HEK293 (cell line): Measurements from ENCODE around the gene RPL15.
A peak's percentile ranks its signal among the peaks of the same experiment; 100 is the strongest.

ENCODE experiments used
- CTCF ChIA-PET: fragments of 350-600 bp; formaldehyde crosslinking; extraction: SDS; loops from one replicate; lab custom pipeline; 2021; ENCODE audit warnings: antibody characterized with exemption; lab: Yijun Ruan, JAX
- POLR2A ChIA-PET: fragments of 300-600 bp; formaldehyde crosslinking; extraction: SDS; loops from one replicate; lab custom pipeline; 2020; ENCODE audit warnings: antibody characterized with exemption, inconsistent platforms; lab: Yijun Ruan, JAX
- H3K27ac ChIP-seq: fragments of 200-500 bp; sonication (Bioruptor generic); 2 replicates; pipeline ENCODE4 v1.5.1; 2014; ENCODE audit warnings: low read depth, low read length, control low read depth, inconsistent platforms; ENCODE audit errors: extremely low read depth
- H3K36me3 ChIP-seq, 2 experiments: fragments of 200-500 bp in 1 of 2; sonication (Bioruptor generic) in 1 of 2; 1 replicate in 1 of 2; 2 replicates in 1 of 2; pipeline ENCODE4 v1.5.1; 2014 to 2017; ENCODE audit warnings: inconsistent platforms in 2 of 2, low read length in 2 of 2; ENCODE audit not compliant: control insufficient read depth in 2 of 2, insufficient read depth in 1 of 2
- H3K4me1 ChIP-seq: fragments of 200-500 bp; sonication (Bioruptor generic); 2 replicates; pipeline ENCODE4 v1.5.1; 2014; ENCODE audit warnings: mild to moderate bottlenecking, low read length, inconsistent platforms; ENCODE audit not compliant: control insufficient read depth, insufficient read depth
- H3K4me3 ChIP-seq: 2 replicates; pipeline ENCODE4 v1.5.1; 2011; ENCODE audit warnings: low read depth, mild to moderate bottlenecking, control low read depth, low read length, moderate library complexity
- H3K9me3 ChIP-seq: fragments of 200-500 bp; sonication (Bioruptor generic); 2 replicates; pipeline ENCODE4 v1.5.1; 2014; ENCODE audit warnings: low read depth, low read length, inconsistent platforms; ENCODE audit not compliant: control insufficient read depth, insufficient read depth
- ATF2 ChIP-seq: fragments of 450-650 bp; formaldehyde crosslinking; IDR thresholded peaks from 2 replicates; pipeline ENCODE4 v1.5.1; 2016; ENCODE audit warnings: missing biosample characterization, missing genetic modification characterization, low read depth
- GFI1B ChIP-seq: fragments of 450-650 bp; formaldehyde crosslinking; IDR thresholded peaks from 2 replicates; pipeline ENCODE4 v1.5.1; 2016; ENCODE audit warnings: missing biosample characterization, missing genetic modification characterization
- GLIS1 ChIP-seq: fragments of 450-650 bp; formaldehyde crosslinking; IDR thresholded peaks from 2 replicates; pipeline ENCODE4 v1.5.1; 2016; ENCODE audit warnings: missing biosample characterization, missing genetic modification characterization
- OSR2 ChIP-seq: fragments of 450-650 bp; formaldehyde crosslinking; IDR thresholded peaks from 2 replicates; pipeline ENCODE4 v1.5.1; 2016; ENCODE audit warnings: missing biosample characterization, missing genetic modification characterization
- PRDM1 ChIP-seq: fragments of 450-650 bp; formaldehyde crosslinking; IDR thresholded peaks from 2 replicates; pipeline ENCODE4; 2016; ENCODE audit warnings: missing biosample characterization, missing genetic modification characterization
- PRDM6 ChIP-seq: fragments of 450-650 bp; formaldehyde crosslinking; IDR thresholded peaks from 2 replicates; pipeline ENCODE4 v1.5.1; 2017; ENCODE audit warnings: missing biosample characterization, missing genetic modification characterization
- SCRT1 ChIP-seq: fragments of 450-650 bp; formaldehyde crosslinking; IDR thresholded peaks from 2 replicates; pipeline ENCODE4 v1.5.1; 2016; ENCODE audit warnings: missing biosample characterization, missing genetic modification characterization, borderline replicate concordance
- SCRT2 ChIP-seq: fragments of 450-650 bp; formaldehyde crosslinking; IDR thresholded peaks from 2 replicates; pipeline ENCODE4 v1.5.1; 2016; ENCODE audit warnings: missing biosample characterization, missing genetic modification characterization
- SP7 ChIP-seq: fragments of 450-650 bp; formaldehyde crosslinking; IDR thresholded peaks from 2 replicates; pipeline ENCODE4 v1.5.1; 2016; ENCODE audit warnings: missing biosample characterization, missing genetic modification characterization
- WT1 ChIP-seq: fragments of 450-650 bp; formaldehyde crosslinking; IDR thresholded peaks from 2 replicates; pipeline ENCODE4 v1.5.1; 2016; ENCODE audit warnings: missing biosample characterization, missing genetic modification characterization
- ZBTB11 ChIP-seq: fragments of 450-650 bp; formaldehyde crosslinking; conservative IDR thresholded peaks from 2 replicates; pipeline ENCODE4 v1.5.1; 2016; ENCODE audit warnings: low read depth, missing biosample characterization, missing genetic modification characterization
- ZBTB21 ChIP-seq: fragments of 450-650 bp; formaldehyde crosslinking; IDR thresholded peaks from 2 replicates; pipeline ENCODE4 v1.5.1; 2017; ENCODE audit warnings: missing biosample characterization, missing genetic modification characterization
- ZNF157 ChIP-seq: fragments of 450-650 bp; formaldehyde crosslinking; IDR thresholded peaks from 2 replicates; pipeline ENCODE4 v1.5.1; 2016; ENCODE audit warnings: missing biosample characterization, missing genetic modification characterization
- ZNF2 ChIP-seq: fragments of 450-650 bp; formaldehyde crosslinking; IDR thresholded peaks from 2 replicates; pipeline ENCODE4 v1.5.1; 2016; ENCODE audit warnings: missing biosample characterization, missing genetic modification characterization
- ZNF391 ChIP-seq: fragments of 450-650 bp; formaldehyde crosslinking; IDR thresholded peaks from 2 replicates; pipeline ENCODE4 v1.5.1; 2016; ENCODE audit warnings: low read depth, missing biosample characterization, missing genetic modification characterization, borderline replicate concordance
- ZNF416 ChIP-seq: fragments of 450-650 bp; formaldehyde crosslinking; IDR thresholded peaks from 2 replicates; pipeline ENCODE4 v1.5.1; 2016; ENCODE audit warnings: missing biosample characterization, missing genetic modification characterization
- ZNF423 ChIP-seq: fragments of 450-650 bp; formaldehyde crosslinking; IDR thresholded peaks from 2 replicates; pipeline ENCODE4 v1.5.1; 2016; ENCODE audit warnings: missing biosample characterization, missing genetic modification characterization
- ZNF518A ChIP-seq: fragments of 450-650 bp; formaldehyde crosslinking; conservative IDR thresholded peaks from 2 replicates; pipeline ENCODE4 v1.5.1; 2016; ENCODE audit warnings: low read depth, missing biosample characterization, missing genetic modification characterization
- ZNF555 ChIP-seq: fragments of 450-650 bp; formaldehyde crosslinking; conservative IDR thresholded peaks from 2 replicates; pipeline ENCODE4 v1.5.1; 2017; ENCODE audit warnings: missing biosample characterization, mild to moderate bottlenecking, missing genetic modification characterization, inconsistent platforms
- ZNF654 ChIP-seq: fragments of 450-650 bp; formaldehyde crosslinking; IDR thresholded peaks from 2 replicates; pipeline ENCODE4 v1.5.1; 2016; ENCODE audit warnings: low read depth, missing biosample characterization, missing genetic modification characterization
- ZNF664 ChIP-seq: fragments of 450-650 bp; formaldehyde crosslinking; IDR thresholded peaks from 2 replicates; pipeline ENCODE4 v1.5.1; 2016; ENCODE audit warnings: missing biosample characterization, missing genetic modification characterization
- ZNF670 ChIP-seq: fragments of 450-650 bp; formaldehyde crosslinking; IDR thresholded peaks from 2 replicates; pipeline ENCODE4 v1.5.1; 2016; ENCODE audit warnings: missing biosample characterization, missing genetic modification characterization, low read depth
- ZNF701 ChIP-seq: fragments of 450-650 bp; formaldehyde crosslinking; IDR thresholded peaks from 2 replicates; pipeline ENCODE4 v1.5.1; 2016; ENCODE audit warnings: missing biosample characterization, missing genetic modification characterization
- ZNF785 ChIP-seq: fragments of 450-650 bp; formaldehyde crosslinking; IDR thresholded peaks from 2 replicates; pipeline ENCODE4 v1.5.1; 2016; ENCODE audit warnings: missing biosample characterization, missing genetic modification characterization

The RPL15 gene

GRCh38 chr3:23913873-23914743 is 2.8 kb upstream of the RPL15 start (continued):
- TF ChIP-seq ZBTB21 (tag by site-specific recombination) = no peak
- peak; percentile 94 for TF ChIP-seq SCRT2 (tag by site-specific recombination)
- peak; percentile 87 for TF ChIP-seq PRDM6 (tag by site-specific recombination)
- 0 out of 2 replicates have a peak, but pooled peaks have one; percentile 24 for TF ChIP-seq WT1 (tag by site-specific recombination)
- peak; percentile 52 for TF ChIP-seq OSR2 (tag by site-specific recombination)
- TF ChIP-seq SCRT1 (tag by site-specific recombination) = peak; percentile 82
- TF ChIP-seq ZNF664 (tag by site-specific recombination) = peak; percentile 72
- no peak for TF ChIP-seq SP7 (tag by site-specific recombination)

- Histone ChIP-seq H3K4me1 (peaks cover 7% of the 10 kb centered on the region), H3K36me3 (peaks cover 6 to 39% of the 10 kb centered on the region in 2 experiments; a peak in 1 of 3 replicates), H3K27ac (no peak overlapping the region), H3K9me3 (no peaks in the 10 kb centered on the region), H3K4me3 (peak overlapping the region; percentile 100)
- CTCF ChIA-PET = interaction anchor here (0.7 kb wide), 1 partner anchor 479 kb away, joined by 3 read pairs; no protein-coding TSS in a partner anchor
- POLR2A ChIA-PET = interaction anchor here (1.5 to 2.1 kb wide), 3 partner anchors 25 to 713 kb away, joined by 3 to 16 read pairs (median 8); partner anchors contain the start of gene UBE2E2
- peak; percentile 49 for TF ChIP-seq ZNF518A
- no peak for TF ChIP-seq ZNF157 (tag by site-specific recombination)
- peak; percentile 98 for TF ChIP-seq PRDM1 (tag by site-specific recombination)
- TF ChIP-seq ZNF785 (tag by site-specific recombination) = no peak
- TF ChIP-seq ZNF654 = no peak
- no peak for TF ChIP-seq ZNF423
- peak; percentile 93 for TF ChIP-seq ATF2 (tag by site-specific recombination)
- peak; percentile 3; the same call in 1 of the 2 replicates for TF ChIP-seq GFI1B (tag by site-specific recombination)
- peak; percentile 62 for TF ChIP-seq GLIS1 (tag by site-specific recombination)
- TF ChIP-seq ZNF2 (tag by site-specific recombination) = peak; percentile 91
- TF ChIP-seq ZNF391 (tag by site-specific recombination) = peak; percentile 81; the same call in 1 of the 2 replicates
- peak; percentile 25; the same call in 1 of the 2 replicates for TF ChIP-seq ZBTB11 (tag by site-specific recombination)
- TF ChIP-seq ZNF670 (tag by site-specific recombination) = no peak
- TF ChIP-seq ZNF416 = no peak
- TF ChIP-seq ZNF555 (tag by site-specific recombination) = no peak
- no peak for TF ChIP-seq ZNF701 (tag by site-specific recombination)
Observed at GRCh38 chr3:23915537-23916108, 1.3 kb upstream of the RPL15 start.
